Measurements from ENCODE around the gene CXCL3.
A peak's percentile ranks its signal among the peaks of the same experiment; 100 is the strongest.
"Not testable (repeated sequence)": the region's sequence is repeated elsewhere in the genome, so short reads cannot be mapped to it uniquely, and the experiment has no call there.

Gene CXCL3

DNA sequence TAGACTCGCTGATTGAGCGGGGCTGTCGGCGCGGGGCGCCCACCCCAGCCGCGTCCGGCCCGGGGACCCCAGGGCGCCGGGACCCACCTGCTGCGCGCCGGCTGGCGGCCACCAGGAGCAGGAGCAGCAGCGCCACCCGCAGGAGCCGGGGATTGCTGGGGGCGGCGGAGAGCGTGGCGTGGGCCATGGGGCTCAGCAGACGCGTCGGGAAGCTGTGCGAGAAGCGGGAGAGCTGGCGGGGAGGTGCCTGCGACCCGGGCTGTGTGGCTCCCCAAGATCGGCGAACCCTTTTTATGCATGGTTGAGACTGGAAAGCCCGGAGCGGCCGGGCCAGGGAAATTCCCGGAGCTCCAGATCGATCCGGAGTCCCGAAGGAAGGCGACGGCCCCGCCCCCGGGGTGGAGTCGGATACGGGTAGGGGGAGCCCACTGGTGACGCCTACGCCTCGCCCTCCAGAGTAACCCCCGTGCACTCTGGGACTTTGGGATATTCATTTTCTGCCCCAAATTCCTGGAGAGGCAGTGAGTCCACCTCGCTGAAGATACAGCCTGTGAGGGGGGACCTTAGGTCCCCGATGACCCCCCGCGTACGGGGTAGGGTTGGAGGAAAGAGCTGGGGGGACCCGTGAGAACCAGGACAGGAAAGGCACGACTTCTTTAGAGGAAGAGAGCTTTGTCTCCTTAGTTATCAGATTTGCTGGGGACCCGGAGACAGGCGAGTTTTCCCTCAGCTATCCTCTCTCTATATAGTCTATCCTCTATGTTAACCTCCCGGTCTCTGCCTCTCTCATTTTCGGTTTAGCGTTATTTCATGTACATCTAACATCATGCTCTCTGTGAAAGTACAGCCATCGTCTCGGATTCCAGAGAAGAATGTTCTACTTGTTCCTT is at the start of gene CXCL3:
Gene CXCL3, minus strand, starts transcription at position 265 of the 890 bp plus-strand sequence. Its CDS starts 78 bp downstream, at position 187.
- DNase-seq, result peak; percentile 86

- DNase-seq, result no peak
These were observed 49.0 kb upstream of the CXCL3 start for GRCh38 chr4:74087481-74087880.

DNA sequence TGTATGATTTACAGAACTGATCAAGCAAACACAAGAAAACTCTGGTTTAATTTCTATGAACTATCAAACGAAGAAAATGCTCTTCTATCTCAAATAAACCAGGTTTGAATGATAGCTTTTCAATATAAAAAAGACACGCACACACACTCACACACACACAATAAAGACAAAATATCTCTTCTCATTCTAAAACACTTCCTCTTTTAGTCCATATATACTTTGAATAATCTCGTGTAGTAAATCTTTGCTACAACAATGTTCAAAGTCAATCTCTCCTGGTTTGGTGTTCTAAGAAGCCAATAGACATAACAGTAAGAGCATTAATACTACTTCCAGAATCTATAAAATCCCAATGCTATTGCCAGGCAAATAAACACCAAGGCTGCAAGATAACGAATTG is 47.2 kb upstream of the CXCL3 start:
- DNase-seq, result no peak

- no peak for DNase-seq
These were observed 46.5 kb upstream of the CXCL3 start for GRCh38 chr4:74084984-74085383.

DNA sequence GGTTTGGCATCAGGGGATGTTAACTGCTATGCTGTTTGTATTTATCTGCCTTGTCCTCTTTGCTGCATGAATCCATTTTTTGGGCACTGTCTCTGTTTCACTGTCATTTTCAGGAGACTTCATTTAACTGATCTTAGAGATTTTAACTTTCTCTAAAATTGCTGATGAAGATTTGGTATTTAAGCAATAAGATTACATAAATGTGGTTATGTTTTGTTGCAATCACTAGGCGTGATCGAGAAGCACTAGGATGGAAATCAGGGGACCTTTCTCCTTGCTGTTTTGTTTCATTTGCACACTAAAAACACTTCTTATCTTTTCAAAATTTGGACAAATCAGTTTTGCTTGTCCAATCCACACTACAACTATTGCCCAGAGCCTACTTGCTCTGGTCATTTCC is 45.1 kb upstream of the CXCL3 start:
- no peak for DNase-seq

GRCh38 chr4:74081035-74081434 is 42.5 kb upstream of the CXCL3 start:
- DNase-seq, result no peak

GRCh38 chr4:74080351-74080750 is 41.9 kb upstream of the CXCL3 start:
- DNase-seq, result not testable (repeated sequence)

- DNase-seq, result not testable (repeated sequence)
These were observed 40.5 kb upstream of the CXCL3 start for GRCh38 chr4:74079024-74079423.

DNA sequence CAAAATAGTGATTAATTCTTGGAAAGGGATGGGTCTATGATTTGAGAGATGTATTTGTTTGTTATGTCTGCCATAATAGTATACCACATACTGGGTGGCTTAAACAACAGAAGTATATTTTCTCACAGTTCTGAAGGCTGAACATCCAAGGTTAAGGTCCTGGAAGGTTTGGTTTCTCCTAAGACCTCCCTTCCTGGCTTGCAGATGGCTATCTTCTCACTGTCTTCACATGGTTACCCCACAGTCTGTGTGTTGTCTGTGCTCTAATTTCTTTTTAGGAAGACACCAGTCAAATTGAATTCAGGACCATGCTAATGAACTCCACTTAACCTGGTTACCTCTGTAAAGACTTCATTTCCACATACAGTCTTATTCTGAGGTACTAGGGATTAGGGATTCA is 34.9 kb upstream of the CXCL3 start:
- no peak for DNase-seq

- no peak for DNase-seq
These were observed 34.2 kb upstream of the CXCL3 start for GRCh38 chr4:74072739-74073138.

DNA sequence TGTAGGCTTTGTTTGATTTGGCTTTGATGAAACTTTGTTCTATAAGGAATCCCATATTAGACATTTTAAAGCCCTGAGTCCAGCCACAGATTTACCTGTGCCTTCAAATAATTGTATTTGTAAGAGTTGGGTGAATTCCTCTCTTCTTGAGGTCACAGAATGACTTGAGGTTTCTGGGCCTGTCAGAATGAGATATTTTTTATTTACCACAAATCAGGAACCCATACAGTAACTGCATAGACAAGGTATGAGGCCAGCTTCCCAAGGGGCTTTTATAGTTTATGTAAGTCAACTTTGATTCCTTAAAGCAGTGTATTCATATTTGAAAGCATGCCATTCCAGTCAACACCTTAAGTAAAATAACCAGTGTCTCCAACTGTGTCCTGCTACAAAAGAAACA is 29.1 kb upstream of the CXCL3 start:
- no peak for DNase-seq

GRCh38 chr4:74066232-74066631 is 27.7 kb upstream of the CXCL3 start:
- no peak for DNase-seq

DNA sequence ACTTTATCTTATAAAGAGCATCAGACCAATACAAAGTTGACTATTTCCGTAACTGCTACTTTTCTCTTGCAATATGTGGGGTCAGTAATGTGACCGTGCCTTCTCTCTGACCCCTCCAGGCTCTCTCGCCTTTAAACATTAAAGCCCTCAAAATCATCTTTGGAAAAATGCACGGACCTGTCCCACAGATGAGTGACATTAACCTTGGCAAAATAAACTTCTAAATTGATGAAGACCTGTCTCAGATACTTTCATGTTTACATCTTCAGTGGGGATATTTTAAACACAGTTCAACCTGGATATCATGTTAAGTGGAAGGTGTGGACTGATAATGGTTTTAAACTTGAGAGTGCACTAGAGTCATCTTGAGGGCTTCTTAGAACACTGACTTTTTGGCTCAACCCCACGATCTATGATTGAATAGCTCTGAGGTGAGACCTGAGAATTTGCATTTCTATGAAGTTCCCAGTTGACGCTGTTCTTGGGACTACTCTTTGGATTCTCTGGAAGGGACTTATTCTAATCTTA is 26.7 kb upstream of the CXCL3 start:
- no peak for DNase-seq

- DNase-seq, result no peak
These were observed 25.4 kb upstream of the CXCL3 start for GRCh38 chr4:74063859-74064258.

DNA sequence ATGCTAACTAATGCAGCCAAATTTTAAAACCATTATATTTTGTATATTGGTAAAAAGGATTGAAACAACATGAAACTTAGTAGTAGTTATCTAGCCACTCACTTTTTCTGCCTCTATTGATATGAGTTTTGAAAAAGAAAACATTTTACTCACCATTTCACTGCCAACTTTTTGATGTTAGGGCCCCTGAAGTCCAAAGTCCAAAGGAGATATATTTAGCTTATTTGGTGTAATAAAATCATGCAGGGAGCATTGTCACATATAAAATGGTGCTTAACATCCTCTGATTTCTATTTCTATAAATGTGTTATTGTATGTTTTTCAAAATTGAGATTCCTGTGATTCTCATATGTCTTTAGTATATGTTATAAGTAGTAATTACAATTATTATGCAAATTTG is 24.5 kb upstream of the CXCL3 start:
- DNase-seq, result no peak

GRCh38 chr4:74061430-74061829 is 22.9 kb upstream of the CXCL3 start:
- DNase-seq, result no peak

DNA sequence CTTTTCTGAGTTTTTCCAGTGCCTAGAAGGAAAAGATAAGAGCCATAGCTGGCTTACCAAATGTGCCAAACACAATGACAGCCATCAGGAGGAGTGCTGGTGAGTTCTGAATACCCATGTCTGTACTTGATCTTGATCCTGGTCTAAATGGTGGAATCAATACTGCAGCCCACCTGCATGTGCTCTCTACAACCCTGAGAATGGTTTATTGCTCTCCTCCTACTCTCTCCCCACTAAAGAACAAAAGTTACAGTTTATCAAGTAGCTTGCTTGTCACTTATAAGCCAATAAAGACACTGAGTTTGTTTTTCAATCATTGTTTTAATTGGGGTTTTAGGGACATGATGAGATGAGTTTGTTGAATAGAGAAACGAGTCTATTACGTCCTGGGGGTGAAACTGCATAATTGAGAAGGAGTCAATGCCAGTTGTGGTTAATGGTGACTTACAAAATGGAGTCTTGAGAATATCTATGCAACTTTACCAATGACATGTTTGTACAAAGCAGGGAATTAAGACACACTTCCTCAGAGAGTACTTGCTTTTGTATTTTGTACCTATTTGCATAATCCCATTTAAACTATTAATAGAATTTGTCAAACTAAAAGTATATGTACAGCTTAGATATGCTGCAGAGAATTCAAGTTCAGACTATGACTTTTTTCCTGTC is 20.8 kb upstream of the CXCL3 start:
- DNase-seq, result no peak

- DNase-seq, result no peak
These were observed 19.7 kb upstream of the CXCL3 start for GRCh38 chr4:74058048-74058651.

DNA sequence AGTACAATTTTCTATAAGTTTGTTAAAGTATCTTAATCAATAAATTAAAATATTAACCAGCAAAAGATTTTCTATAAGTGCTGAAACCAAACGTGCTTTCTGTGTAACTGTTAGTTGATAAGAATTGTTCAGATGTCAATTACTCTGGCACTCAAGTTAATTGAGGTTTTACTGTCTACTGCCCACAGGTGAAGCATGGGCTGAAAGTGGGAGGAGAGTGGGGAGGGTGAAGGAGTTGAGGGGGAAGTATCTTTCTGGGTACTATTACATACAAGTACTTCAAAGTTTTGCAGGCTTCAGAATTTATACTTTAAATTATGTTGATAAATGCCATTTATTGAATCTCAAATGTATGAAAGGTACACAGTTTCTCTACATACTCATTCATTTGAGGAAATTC is 19.1 kb upstream of the CXCL3 start:
- DNase-seq, result no peak

GRCh38 chr4:74056858-74057562 is 18.5 kb upstream of the CXCL3 start:
- DNase-seq, result no peak

- DNase-seq, result no peak
These were observed 17.8 kb upstream of the CXCL3 start for GRCh38 chr4:74056114-74056857.

- no peak for DNase-seq
These were observed 17.0 kb upstream of the CXCL3 start for GRCh38 chr4:74055498-74055897.
